Measurements from ENCODE around the gene COL4A2.
A peak's percentile ranks its signal among the peaks of the same experiment; 100 is the strongest.

The COL4A2 gene

DNA sequence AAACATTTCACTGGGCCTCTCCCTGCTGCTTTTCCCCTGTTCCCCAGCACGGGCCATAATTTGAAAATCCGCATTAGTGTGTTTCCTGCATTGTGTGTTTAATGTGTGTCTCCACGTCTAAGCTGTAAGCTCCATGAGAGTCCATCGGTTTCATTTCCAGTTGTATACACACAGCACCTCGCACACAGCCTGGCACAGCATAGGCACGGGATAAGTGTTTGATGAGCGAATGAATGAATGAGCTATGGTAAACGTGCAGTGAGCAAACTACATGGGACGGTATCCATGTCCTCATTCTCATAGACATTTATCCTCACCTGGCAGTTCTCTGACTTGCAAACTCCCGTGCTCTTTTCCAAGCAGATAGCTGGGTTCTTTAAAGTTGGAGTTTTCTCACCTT, 148.4 kb downstream of the COL4A2 start:
- no peak for DNase-seq (ENCODE audit: low read depth in 2 of 2)

DNA sequence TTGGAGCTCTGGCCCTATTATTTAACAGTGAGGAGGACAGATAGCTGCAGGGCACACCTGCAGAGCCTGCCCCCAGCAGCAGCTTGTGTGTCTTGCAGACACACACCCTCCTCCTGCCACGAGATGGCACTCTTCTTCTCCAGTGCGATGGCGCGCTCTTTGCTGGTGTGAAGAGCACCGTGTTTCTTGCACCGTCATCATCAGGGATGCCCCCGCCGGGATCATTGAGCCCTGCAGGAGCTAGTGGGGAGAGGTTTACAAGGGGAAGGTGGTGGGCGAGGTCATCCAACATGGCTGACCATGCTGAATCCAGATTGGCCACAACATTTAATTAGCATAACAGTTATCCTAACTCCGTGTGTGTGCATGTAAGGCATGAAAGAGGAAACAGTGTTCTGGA, 148.9 kb downstream of the COL4A2 start:
- DNase-seq (ENCODE audit: low read depth in 2 of 2): peak; percentile 17 to 35

DNA sequence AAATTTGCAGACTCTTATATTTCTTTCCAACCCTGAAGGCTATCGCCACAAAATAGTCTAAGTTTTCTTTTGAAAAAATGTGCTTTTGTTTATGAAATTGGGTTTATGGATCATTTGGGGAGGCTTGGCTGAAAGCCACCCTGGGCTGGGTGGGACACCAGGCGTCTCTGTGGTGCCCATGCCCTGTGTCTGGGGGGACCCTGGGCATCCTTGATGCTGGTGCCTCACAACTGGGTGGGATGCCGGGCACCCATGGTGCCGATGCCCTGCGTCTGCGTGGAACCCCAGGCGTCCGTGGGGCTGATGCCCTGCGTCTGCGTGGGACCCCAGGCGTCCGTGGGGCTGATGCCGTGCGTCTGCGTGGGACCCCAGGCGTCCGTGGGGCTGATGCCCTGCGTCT, 149.5 kb downstream of the COL4A2 start:
- DNase-seq (ENCODE audit: low read depth in 2 of 2): no peak

DNA sequence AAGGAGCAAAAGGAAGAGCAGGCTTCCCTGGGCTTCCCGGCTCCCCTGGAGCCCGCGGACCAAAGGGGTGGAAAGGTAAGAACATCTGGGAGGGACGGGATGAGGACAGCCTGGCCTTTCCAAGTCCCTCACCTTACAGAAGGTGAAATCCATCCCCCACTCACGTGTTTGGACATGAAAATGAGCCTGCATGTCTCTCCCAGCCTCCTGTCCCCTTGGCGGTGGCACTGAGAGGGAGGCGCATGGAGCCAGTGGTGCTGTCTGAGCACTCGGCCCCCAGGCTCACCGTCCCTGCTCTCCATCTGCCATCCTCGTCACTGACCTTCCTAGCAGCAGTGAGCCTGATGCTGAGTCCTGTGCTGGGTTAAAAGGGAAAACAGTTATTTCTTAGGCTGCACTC, 150.3 kb downstream of the COL4A2 start:
- DNase-seq (ENCODE audit: low read depth in 2 of 2): no peak

DNA sequence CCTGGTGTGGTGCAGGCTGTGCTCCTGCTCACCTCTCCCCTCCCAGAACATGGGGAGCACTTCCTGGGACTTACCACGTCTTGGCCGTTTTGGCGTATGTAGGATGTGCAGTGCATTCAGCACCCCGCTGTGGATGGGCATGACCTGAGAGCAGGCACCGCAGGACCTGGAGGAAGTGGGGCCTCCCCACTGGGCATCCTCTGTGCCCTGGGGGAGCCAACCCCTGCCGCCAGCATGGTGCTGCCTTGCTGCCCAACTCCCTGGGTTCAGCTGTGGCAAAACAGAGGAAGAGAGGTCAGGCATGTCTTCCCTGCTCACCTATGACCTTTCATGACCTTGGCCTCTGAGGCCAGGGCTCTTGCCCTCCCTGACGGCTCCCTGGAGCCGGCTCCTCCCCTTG, 150.9 kb downstream of the COL4A2 start:
- DNase-seq (ENCODE audit: low read depth in 2 of 2): no peak

DNA sequence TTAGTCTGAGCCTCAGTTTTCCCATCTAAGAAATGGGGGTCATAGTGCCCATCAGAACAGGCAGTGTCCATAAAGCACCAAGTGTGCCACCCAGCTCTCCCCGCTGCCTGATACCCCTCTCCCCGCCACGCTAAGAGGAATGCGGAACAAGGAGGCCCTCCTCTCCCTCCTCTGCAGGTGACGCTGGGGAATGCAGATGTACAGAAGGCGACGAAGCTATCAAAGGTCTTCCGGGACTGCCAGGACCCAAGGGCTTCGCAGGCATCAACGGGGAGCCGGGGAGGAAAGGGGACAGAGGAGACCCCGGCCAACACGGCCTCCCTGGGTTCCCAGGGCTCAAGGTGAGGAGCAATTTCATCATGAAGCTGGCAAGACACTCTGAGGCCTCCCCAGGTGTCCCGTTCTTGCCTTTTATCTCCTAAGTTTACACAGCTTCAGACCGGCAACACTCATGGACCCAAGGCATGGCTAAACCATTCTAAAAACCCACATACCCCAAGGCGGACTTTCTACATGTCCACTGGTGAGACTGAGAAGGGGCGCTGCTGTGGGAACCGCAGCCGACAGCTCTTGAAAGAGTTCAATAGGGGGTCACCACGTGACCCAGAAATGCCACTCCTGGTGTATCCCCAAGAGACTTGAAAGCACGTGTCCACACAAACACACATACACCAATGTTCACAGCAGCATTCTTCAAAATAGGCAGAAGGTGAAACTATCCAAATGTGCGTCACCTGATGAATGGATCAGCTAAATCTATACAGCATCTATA, 151.7 kb downstream of the COL4A2 start:
- DNase-seq (ENCODE audit: low read depth in 2 of 2): no peak

DNA sequence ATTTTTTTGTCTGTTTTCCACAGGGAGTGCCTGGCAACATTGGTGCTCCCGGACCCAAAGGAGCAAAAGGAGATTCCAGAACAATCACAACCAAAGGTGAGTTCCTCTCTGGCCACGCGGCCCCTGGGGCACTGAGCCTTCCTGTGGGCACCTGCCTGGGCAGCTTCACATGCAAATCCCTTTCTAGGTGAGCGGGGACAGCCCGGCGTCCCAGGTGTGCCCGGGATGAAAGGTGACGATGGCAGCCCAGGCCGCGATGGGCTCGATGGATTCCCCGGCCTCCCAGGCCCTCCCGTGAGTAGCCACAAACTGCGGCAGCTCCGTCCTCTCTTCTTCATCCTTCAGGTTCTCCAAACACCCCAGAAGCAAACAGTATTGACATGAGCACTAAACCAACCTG, 155.0 kb downstream of the COL4A2 start:
- no peak for DNase-seq (ENCODE audit: low read depth in 2 of 2)

DNA sequence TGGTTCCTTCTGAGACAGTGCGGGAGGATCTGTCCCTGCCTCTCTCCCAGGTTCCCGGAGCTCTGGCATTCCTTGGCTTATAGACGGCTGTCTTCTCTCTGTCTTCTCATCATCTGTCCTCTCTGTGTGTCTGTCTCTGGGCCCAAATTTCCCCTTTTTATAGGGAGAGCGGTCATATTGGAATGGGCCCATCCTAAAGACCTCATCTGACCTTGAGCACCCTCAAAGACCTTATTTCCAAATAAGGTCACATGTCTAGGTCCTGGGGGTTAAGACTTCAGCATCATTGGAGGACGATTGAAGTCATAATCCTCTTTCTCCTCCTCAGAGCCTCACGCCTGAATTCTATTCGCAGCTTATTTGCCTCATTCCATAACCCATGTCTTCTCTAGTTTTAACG, 156.1 kb downstream of the COL4A2 start:
- DNase-seq (ENCODE audit: low read depth in 2 of 2): no peak

DNA sequence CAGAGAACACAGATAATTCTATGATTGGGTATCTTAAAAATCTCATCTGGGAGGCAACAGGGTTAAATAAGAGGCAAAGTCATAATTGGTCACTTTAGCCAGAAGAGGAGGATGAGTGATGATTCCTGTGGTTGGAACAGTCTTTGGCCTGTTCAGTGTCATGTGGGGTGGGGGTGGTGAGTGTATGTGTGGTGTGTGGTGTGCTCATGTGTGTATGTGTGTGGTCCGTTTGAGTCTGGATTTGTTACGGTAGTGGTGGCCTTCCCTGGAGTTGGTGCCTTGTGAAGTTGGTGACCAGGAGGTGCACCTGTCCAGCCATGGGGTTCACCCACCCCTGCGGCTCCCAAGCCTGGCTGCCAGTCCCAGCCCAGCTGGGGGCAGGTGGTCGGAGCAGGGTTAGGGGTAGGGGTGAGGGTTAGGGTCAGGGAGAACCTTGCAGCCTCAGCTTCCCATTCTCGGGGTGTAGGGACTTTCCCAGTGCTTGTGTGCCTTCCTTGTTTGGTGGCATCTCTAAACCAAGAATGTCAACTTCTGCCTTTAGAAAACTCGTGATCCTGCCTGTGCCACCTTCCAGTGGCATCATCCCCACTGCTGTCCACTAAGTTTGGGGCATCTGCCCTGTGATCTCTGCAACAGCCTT, 156.9 kb downstream of the COL4A2 start:
- no peak for DNase-seq (ENCODE audit: low read depth in 2 of 2)

DNA sequence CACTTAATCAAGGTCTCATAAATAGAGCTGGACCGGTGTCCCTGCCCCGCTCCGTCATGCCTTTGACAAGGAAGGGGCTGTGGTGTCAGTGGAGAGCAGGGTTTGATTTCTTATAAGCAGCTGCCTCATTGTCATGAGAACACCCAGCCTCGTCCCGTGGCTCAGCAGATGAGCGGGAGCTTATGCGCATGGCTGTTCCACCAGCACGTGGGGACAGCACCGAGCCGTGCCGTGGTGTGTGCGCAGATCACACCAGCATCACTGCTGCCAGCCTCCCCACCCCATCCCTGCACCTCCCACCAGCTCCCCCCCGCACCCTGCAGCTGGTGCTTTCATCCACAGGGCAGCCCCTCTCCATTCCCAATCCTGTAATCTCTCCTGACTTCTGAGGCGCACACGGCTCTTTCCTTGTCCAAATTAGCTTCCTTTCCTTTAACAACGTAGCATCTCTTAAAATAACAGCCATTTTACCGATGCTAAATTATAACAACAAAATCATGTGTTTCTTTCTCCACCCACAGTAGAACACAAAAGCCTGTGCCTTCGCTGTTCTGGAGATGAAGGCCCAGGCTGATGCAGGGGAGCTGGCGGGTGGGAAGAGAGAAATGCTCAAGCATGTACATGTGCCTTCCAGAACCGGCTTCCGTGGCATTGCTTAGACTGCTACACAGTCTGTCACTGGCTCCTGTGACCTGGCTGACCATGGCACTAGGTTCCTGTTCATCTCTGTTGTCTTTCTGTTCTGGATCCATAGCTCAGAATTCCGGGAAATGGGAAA, 157.7 kb downstream of the COL4A2 start:
- DNase-seq (ENCODE audit: low read depth in 2 of 2): no peak

DNA sequence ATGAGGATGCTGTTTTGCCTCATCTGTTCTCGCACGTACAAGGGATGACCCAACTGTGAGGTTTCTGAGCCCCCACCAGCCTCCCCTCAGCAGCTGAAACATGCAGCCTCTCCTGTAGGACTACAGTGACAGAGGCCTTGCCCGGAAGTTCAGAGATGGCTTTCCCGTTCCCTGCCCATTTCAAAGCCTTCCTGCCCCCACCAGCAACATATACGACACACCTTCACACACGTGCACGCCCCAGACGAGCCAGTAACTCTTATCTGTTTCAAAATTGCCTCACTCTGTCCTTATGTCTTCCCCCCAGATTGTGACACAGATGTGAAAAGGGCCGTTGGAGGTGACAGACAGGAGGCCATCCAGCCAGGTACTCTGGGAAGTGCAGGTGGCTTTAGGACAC, 158.6 kb downstream of the COL4A2 start:
- no peak for DNase-seq (ENCODE audit: low read depth in 2 of 2)

DNA sequence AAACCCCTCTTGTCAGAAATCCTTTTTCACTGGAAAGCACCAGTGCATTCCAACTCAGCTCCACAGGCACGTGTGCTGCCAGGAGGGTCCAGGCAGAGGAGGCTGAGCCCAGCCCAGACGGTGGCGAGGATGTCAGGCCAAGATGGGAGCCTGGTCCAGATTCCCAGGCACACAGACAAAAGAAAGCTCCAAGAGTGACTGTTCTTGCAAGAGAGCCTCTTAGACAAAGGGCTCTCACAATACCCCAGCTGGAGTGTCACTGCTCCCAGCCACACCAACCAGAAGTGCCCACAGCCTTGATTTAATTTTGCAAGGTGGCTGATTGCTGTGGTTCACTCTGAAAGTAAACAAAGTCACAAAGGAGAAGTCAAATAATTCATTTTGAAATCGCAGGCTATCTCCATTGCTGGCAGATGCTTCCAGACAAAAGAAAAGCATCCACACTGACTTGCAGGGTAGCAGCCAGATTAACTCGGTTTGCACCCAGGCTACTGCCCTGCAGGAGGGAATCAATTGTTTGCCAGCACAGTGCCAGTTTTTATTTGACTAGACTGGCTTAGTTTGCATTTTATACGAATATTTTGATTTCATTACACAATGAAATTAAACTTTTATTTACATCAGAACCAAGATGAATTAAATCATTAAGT, 159.3 kb downstream of the COL4A2 start:
- DNase-seq (ENCODE audit: low read depth in 2 of 2): no peak

DNA sequence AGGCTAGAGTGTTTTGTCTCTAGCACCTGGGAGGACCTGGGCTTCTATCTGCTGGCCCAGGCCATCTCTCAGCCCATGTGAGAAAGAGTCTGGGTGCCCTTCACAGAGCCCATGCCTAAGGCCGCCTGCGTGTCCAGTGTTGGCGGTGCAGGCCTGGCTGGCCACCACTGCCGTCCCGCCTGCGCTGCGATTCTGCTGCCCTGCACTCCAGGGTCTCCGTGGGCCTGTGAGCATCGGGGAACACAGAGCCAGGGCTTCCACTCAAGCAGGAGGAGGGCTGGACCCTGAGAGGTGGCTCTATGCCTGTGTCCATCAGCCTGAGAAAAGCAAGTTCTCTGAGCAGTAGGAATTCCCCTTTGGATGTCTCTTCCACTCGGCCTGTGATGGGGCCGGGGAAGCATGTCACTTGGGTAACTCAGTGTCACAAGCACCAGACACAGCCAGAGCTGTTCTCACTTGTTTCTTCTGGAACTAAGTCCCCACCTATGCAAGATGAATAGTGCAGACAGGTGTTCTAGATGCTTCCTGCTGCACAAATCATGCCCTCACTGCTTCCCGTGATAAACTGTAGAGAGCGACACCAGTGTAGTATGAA, 160.5 kb downstream of the COL4A2 start:
- no peak for DNase-seq (ENCODE audit: low read depth in 2 of 2)

DNA sequence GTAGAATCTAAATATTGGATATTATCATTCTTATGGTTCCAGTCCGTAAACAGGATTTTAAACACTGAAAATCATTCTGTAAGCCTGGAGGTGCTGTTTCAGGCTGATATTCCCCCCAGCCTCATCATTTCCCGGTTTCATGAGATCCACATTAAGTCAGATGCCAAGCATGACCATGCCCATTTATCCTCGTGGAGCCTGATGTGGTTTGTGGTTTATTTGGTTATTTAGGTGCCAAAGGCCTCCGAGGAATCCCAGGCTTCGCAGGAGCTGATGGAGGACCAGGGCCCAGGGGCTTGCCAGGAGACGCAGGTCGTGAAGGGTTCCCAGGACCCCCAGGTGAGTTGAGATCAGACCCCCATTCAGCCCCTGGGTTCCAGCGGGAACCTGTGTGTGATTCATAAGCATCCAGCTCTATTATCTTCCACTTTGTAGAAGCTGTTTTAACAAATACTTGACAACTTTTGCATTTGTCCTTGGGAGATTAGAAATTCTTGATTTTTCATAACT, 162.0 kb downstream of the COL4A2 start:
- DNase-seq (ENCODE audit: low read depth in 2 of 2): no peak

DNA sequence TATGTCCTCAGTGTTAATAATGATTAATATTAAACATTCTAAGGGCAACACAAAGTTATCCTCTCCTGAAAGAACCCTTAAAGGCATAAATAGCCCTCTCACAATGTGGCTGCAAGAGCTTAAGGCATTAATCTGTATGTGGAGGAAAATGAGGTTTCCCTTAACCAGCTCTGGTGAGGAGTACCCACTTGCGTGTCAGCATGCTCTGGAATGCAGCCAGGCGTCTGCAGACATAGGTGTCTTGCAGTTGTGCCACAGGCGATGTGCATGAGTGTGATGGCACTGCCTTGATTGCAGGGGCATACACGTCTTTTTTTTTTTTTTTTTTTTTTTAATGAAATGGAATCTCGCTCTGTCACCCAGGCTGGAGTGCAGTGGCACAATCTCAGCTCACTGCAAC, 162.5 kb downstream of the COL4A2 start:
- DNase-seq (ENCODE audit: low read depth in 2 of 2): no peak

DNA sequence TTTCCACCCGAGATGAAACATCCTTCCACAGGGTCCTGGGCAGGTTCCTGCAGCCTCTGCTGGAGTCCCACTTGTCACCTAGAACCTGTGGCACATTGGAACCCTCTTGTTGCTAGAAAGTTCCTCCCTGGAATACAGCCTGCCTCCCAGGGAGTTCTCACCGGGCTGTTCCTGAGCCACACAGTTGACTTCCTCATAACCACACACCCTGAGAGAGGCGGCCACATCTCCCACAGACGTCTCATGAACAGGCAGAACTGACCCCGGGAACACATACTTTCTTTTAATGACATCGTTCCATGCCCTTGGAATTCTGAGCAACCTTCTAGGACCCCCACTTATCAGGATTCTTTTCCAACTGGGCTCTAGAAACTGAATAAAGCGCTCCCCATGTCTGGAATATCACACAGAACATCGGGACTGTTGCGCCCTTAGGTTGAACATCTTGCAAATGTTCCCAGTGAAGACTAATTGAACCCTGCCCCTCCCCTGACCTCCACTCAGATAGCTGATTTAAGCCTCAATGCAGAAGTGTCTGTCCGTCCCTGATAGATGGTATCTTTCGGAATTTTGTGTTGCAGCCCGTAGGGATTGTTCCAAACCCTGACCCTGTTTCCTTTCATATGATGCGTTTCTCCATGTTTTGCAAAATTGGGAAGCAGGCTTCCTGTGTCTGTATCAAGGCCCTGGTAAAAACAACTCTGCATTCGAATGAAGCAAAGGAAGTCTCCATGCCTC, 163.4 kb downstream of the COL4A2 start:
- DNase-seq (ENCODE audit: low read depth in 2 of 2): no peak

DNA sequence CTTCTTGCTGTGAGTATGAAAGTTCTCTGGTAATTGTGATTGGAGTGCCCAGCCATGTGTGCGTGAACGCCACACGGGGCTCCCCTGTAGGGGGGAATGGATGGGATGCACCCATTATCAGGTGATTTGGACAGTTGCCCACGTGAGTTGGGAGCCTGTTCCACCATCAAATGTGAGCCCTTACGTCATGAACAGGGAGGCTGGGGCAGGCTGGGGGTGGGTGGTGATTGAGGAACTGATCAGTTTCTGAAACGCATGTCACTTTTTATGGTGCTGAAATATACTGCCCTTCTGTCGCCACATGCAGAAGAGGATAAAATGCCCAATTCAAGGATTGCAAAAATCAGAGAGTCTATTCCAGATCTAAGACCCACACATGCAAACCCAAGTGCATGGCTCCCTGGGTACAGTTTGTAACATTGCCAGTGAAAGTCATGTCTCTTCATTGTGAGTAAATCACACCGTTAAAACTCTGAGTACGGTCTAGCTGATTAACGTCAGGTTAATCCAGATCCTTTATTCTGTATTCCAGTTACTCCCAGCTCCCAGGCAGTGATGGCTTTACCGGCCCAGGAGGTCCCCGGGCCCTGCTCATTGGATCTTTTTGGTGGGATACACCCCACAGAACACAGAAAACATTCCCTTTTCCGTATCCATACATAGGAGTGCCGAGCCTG, 164.2 kb downstream of the COL4A2 start:
- DNase-seq (ENCODE audit: low read depth in 2 of 2): no peak

DNA sequence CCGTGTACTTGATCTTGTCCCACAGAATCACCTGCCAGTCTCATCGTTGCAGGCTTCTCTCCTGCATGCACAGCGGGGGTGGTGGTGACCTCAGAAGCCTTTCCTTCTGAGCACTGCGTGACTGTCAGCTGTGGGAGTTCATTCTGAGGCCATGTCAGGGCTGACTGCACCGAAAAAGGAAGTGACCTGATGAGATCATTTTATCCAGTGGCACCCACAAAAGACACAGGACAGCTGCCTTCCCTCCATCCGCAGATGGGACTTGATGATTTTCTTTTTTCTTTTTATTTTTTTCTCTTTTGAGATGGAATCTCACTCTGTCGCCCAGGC, 164.7 kb downstream of the COL4A2 start:
- no peak for DNase-seq (ENCODE audit: low read depth in 2 of 2)

DNA sequence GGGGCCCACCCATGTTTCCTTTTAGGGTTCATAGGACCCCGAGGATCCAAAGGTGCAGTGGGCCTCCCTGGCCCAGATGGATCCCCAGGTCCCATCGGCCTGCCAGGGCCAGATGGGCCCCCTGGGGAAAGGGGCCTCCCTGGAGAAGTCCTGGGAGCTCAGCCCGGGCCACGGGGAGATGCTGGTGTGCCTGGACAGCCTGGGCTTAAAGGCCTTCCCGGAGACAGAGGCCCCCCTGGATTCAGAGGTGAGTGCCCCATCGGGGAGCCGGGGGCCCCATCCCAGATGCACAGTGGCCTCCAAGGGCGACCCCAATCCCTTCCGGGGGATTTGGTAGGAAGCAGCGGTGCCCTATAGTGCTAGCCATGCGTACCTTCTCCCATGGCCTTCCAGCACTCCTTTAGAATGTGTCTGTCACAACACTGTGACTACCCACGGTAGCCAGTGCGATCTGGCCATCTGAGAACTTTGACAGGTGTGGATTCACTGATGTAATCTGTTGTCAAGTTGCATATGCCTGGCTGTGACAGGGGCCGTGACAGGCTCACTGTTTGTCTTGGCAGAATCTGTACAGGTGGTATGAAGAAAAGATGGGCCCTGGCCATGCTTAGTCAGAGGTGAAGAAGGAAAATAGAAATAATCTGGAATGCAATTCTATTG, 165.9 kb downstream of the COL4A2 start:
- no peak for DNase-seq (ENCODE audit: low read depth in 2 of 2)

DNA sequence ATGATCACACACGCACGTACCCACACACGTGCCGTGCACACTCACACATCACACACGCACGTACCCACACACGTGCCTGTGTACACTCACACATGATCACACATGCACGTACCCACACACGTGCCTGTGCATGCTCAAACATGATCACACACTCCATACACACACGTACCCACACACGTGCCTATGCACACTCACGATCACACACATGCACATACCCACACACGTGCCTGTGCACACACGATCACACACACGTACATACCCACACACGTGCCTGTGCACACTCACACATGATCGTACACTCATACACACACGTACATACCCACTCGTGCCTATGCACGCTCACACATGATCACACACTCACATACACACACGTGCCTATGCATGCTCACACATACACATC, 167.6 kb downstream of the COL4A2 start:
- no peak for DNase-seq (ENCODE audit: low read depth in 2 of 2)
